HepG2 (cell line): ENCODE measurements around the gene POU3F3. TPM values are rescaled to one million over a fixed set of nuclear protein-coding genes. Genes with fewer than 3 reads are reported as not detected.
A peak's percentile ranks its signal among the peaks of the same experiment; 100 is the strongest.

Experiments
- ATAC-seq: fragments of 200-7000 bp; cut with Tn5 transposase; 3 replicates; pipeline ENCODE4 v1.9.1; 2020; ENCODE audit warnings: mild to moderate bottlenecking, moderate library complexity
- BruUV-seq: library from RNA; stranded (reverse); fragments of 400-500 nt; replicated peaks from 2 replicates; lab custom pipeline; 2021; lab: Mats Ljungman, UMichigan
- CTCF ChIA-PET: fragments of 300-600 bp; formaldehyde crosslinking; extraction: SDS; loops from one replicate; lab custom pipeline; 2021; ENCODE audit warnings: low total read pairs, inconsistent platforms, low intra/inter-chr PET ratio; lab: Yijun Ruan, JAX
- POLR2A ChIA-PET: fragments of 350-600 bp; sonication (Branson Sonifier 250); formaldehyde crosslinking; loops from one replicate; lab custom pipeline; 2020; ENCODE audit warnings: antibody characterized with exemption, inconsistent platforms; lab: Yijun Ruan, JAX
- DNase-seq: peaks from one replicate; pipeline ENCODE4 v3.0.0-alpha.2; 2015; ENCODE audit warnings: low spot score
- FAIRE-seq: peaks from 3 replicates; lab custom pipeline; 2011; peaks lifted over from hg19 to GRCh38; lab: Jason Lieb, UNC
- H2AFZ ChIP-seq: one replicate; pipeline ENCODE4 v1.6.1; 2011; ENCODE audit warnings: low read length, inconsistent platforms
- H3K27ac ChIP-seq: fragments of 300-600 bp; 3 replicates; pipeline ENCODE4 v1.8.0; 2011; ENCODE audit warnings: mixed run types, mild to moderate bottlenecking, mixed read lengths, low read length, inconsistent platforms; ENCODE audit not compliant: insufficient read depth; ENCODE audit errors: extremely low read length
- H3K27me3 ChIP-seq, 2 experiments: fragments of 200-600 bp in 1 of 2; 2 replicates in 1 of 2; 3 replicates in 1 of 2; pipeline versions ENCODE4 v1.6.0 to v1.8.0; 2011; ENCODE audit warnings: low read length in 2 of 2, mild to moderate bottlenecking in 2 of 2, moderate library complexity in 2 of 2, inconsistent platforms in 1 of 2; ENCODE audit not compliant: insufficient read depth in 2 of 2, control insufficient read depth in 1 of 2
- H3K36me3 ChIP-seq, 2 experiments: fragments of 200-600 bp in 1 of 2; replicated peaks in 1 of 2; 2 replicates in 1 of 2; 3 replicates in 1 of 2; pipeline versions ENCODE4 v1.5.1 to v1.8.0; 2011; ENCODE audit warnings: low read length in 2 of 2, inconsistent platforms in 1 of 2; ENCODE audit not compliant: insufficient read depth in 2 of 2, control insufficient read depth in 1 of 2
- H3K4me1 ChIP-seq: 2 replicates; pipeline ENCODE4 v1.5.1; 2012; ENCODE audit warnings: low read length, inconsistent platforms; ENCODE audit not compliant: insufficient read depth
- H3K4me2 ChIP-seq: 2 replicates; pipeline ENCODE4 v1.6.0; 2011; ENCODE audit warnings: low read depth, low read length, inconsistent platforms
- H3K4me3 ChIP-seq, 3 experiments: fragments of 200-600 bp in 1 of 3; sonication (generic), shearing (Covaris generic) in 1 of 3; replicated peaks in 1 of 3; 2 replicates each; pipeline ENCODE4 v1.5.1; 2011 to 2016; ENCODE audit warnings: low read length in 3 of 3, inconsistent platforms in 2 of 3, low read depth in 2 of 3, mild to moderate bottlenecking in 2 of 3, control low read depth in 1 of 3, mixed read lengths in 1 of 3; ENCODE audit not compliant: insufficient read depth in 1 of 3
- H3K79me2 ChIP-seq: one replicate; pipeline ENCODE4 v1.6.1; 2011; ENCODE audit warnings: low read length, inconsistent platforms; ENCODE audit not compliant: insufficient read depth
- H3K9ac ChIP-seq: 2 replicates; pipeline ENCODE4 v1.6.0; 2011; ENCODE audit warnings: mild to moderate bottlenecking, low read depth, low read length, inconsistent platforms; ENCODE audit not compliant: insufficient read depth
- H3K9me3 ChIP-seq: 2 replicates; pipeline ENCODE4 v1.5.1; 2012; ENCODE audit warnings: mild to moderate bottlenecking, low read length
- H4K20me1 ChIP-seq: 2 replicates; pipeline ENCODE4 v1.6.0; 2011; ENCODE audit warnings: inconsistent platforms, mild to moderate bottlenecking, low read length, moderate library complexity; ENCODE audit not compliant: insufficient read depth
- DNMT1 ChIP-seq: sonication (generic); formaldehyde crosslinking; IDR thresholded peaks from 2 replicates; pipeline ENCODE4 v1.5.1; 2020; ENCODE audit warnings: mild to moderate bottlenecking, missing genetic modification reagents
- ELK4 ChIP-seq: sonication (generic); formaldehyde crosslinking; IDR thresholded peaks from 2 replicates; pipeline ENCODE4 v1.9.0; 2021; ENCODE audit warnings: missing genetic modification reagents, borderline replicate concordance
- HOXA3 ChIP-seq: sonication (generic); formaldehyde crosslinking; IDR thresholded peaks from 2 replicates; pipeline ENCODE4 v1.5.0; 2020; ENCODE audit warnings: missing genetic modification reagents
- KLF6 ChIP-seq: IDR thresholded peaks from 2 replicates; pipeline ENCODE4 v1.8.0; 2016; ENCODE audit warnings: missing biosample characterization, missing genetic modification reagents
- ZHX1 ChIP-seq: sonication (generic); formaldehyde crosslinking; IDR thresholded peaks from 2 replicates; pipeline ENCODE4 v1.8.1; 2022; ENCODE audit warnings: low read depth, mild to moderate bottlenecking, missing genetic modification reagents
- ZNF777 ChIP-seq: sonication (generic); formaldehyde crosslinking; IDR thresholded peaks from 2 replicates; pipeline ENCODE4 v1.4.0; 2020; ENCODE audit warnings: missing genetic modification reagents
- ZSCAN5A ChIP-seq: sonication (generic); formaldehyde crosslinking; IDR thresholded peaks from 2 replicates; pipeline ENCODE4 v1.8.0; 2022; ENCODE audit warnings: mild to moderate bottlenecking, missing genetic modification reagents, borderline replicate concordance
- WGBS: methylation state at CpG from one replicate; pipeline ENCODE4 v1.1.6; 2017; ENCODE audit warnings: low lambda C conversion rate; 5-methylcytosine and 5-hydroxymethylcytosine counted together
- in situ Hi-C: cut with HindIII; loops from 2 replicates; pipeline ENCODE4 v1.10.0; 2017; ENCODE audit warnings: low pct_unique_long_range_greater_than_20kb; ENCODE audit not compliant: extremely low pct_ligation_motif_present
- intact Hi-C: fragments of 100-400 bp; cut with micrococcal nuclease; formaldehyde crosslinking; loops from one replicate; pipeline ENCODE4 v1.10.0; 2022; ENCODE audit not compliant: unreplicated experiment
- polyA plus RNA-seq, 8 experiments: library from polyadenylated mRNA; depleted of rRNA in 3 of 8; stranded (reverse) in 7 of 8; unstranded in 1 of 8; fragments of >200 nt; fragmentation: Illumina TruSeq in 4 of 8; extraction: Trizol in 4 of 8; gene quantifications; 2 replicates each; pipeline versions ENCODE4 v1.2.1 to v1.2.3, GENCODE V29; 2011 to 2016; ENCODE audit warnings: low read depth in 4 of 8, missing spikeins in 1 of 8, mixed read lengths in 1 of 8; ENCODE audit not compliant: insufficient read depth in 1 of 8
- total RNA-seq, 5 experiments: library from RNA; depleted of rRNA; stranded (reverse); fragments of >200 nt; fragmentation: Illumina TruSeq; extraction: Trizol; gene quantifications; 2 replicates each; pipeline ENCODE4 v1.2.3, GENCODE V29; 2016; ENCODE audit warnings: low read depth in 1 of 5

The POU3F3 gene
- total and polyA plus RNA-seq, 2 of the 13 experiments (the other 11 are each of a cell fraction or from before 2014, with no cell fraction given) = not detected

- WGBS = 92% methylated on average over 106 of the region's 106 CpGs
- H3K9ac ChIP-seq = no peak overlapping the region
- ChIA-PET CTCF (no interaction called here), POLR2A (no interaction called here)
- BruUV-seq = no TSS peak
- H3K36me3 ChIP-seq = no peaks in the 10 kb centered on the region
- ATAC-seq (no peak), FAIRE-seq (no peak), DNase-seq (no peak)
- no peaks in the 10 kb centered on the region for H4K20me1 ChIP-seq
- H3K4me1 ChIP-seq = peaks cover 6% of the 10 kb centered on the region; the same call in 1 of the 2 replicates
- H2AFZ ChIP-seq = no peak overlapping the region
- no peaks in the 10 kb centered on the region for H3K79me2 ChIP-seq
- H3K27me3 ChIP-seq = peaks cover 4 to 62% of the 10 kb centered on the region in 2 experiments; a peak in 4 of 5 replicates
- no peak overlapping the region for H3K4me3 ChIP-seq
- H3K27ac ChIP-seq = no peak overlapping the region
- H3K9me3 ChIP-seq = no peaks in the 10 kb centered on the region
- in situ Hi-C loops = loop anchor here (10.0 kb wide), 1 partner anchor 902 kb away; no protein-coding TSS in a partner anchor
- TF ChIP-seq DNMT1 = 0 out of 2 replicates have a peak, but pooled peaks have one; percentile 55
- no peak for TF ChIP-seq ZNF777
- no peak for TF ChIP-seq ELK4
- TF ChIP-seq KLF6 (CRISPR knock-in tag) = no peak
- TF ChIP-seq ZHX1 (CRISPR knock-in tag) = 0 out of 2 replicates have a peak, but pooled peaks have one; percentile 31
- no peak for TF ChIP-seq ZSCAN5A (CRISPR knock-in tag)
- TF ChIP-seq HOXA3 (CRISPR knock-in tag) = 0 out of 2 replicates have a peak, but pooled peaks have one; percentile 24
- peak overlapping the region; percentile 24; the same call in 1 of the 2 replicates for H3K4me2 ChIP-seq
- intact Hi-C loops = no loop called here
These were observed 2.4 kb downstream of the POU3F3 start for GRCh38 chr2:104856086-104856972.
